IMR-90 (cell line): ENCODE measurements around the gene CRYGN. TPM values are rescaled to one million over a fixed set of nuclear protein-coding genes. Genes with fewer than 3 reads are reported as not detected.

Experiments used
- ATAC-seq: fragments of 200-7000 bp; cut with Tn5 transposase; 2 replicates; pipeline ENCODE4 v1.9.1; 2020; ENCODE audit warnings: low read depth, mild to moderate bottlenecking, moderate library complexity
- BruUV-seq: library from RNA; stranded (reverse); fragments of 400-500 nt; replicated peaks from 2 replicates; lab custom pipeline; 2021; lab: Mats Ljungman, UMichigan
- CTCF ChIA-PET: fragments of 300-600 bp; formaldehyde crosslinking; extraction: SDS; loops from one replicate; lab custom pipeline; 2021; ENCODE audit warnings: antibody characterized with exemption; lab: Yijun Ruan, JAX
- POLR2A ChIA-PET: fragments of 300-600 bp; sonication (Branson Sonifier 250); formaldehyde crosslinking; loops from one replicate; lab custom pipeline; 2022; ENCODE audit warnings: antibody characterized with exemption; ENCODE audit not compliant: unreplicated experiment; lab: Charles Lee
- DNase-seq: peaks from one replicate; pipeline ENCODE4 v3.0.0; 2013
- H2AFZ ChIP-seq: replicated peaks from 2 replicates; pipeline ENCODE3; 2013; ENCODE audit warnings: low read length, mild to moderate bottlenecking; ENCODE audit not compliant: poor library complexity
- H2AK5ac ChIP-seq: 2 replicates; pipeline ENCODE4 v1.6.1; 2013; ENCODE audit warnings: low read depth, low read length, inconsistent platforms
- H2AK9ac ChIP-seq: replicated peaks from 2 replicates; pipeline ENCODE3; 2013; ENCODE audit warnings: mild to moderate bottlenecking, low read depth, low read length, moderate library complexity; ENCODE audit not compliant: poor library complexity
- H2BK120ac ChIP-seq: 2 replicates; pipeline ENCODE4 v1.6.1; 2013; ENCODE audit warnings: low read depth, low read length, inconsistent platforms
- H2BK15ac ChIP-seq: 3 replicates; pipeline ENCODE4 v1.6.1; 2013; ENCODE audit warnings: low read depth, low read length, inconsistent platforms
- H2BK20ac ChIP-seq: 2 replicates; pipeline ENCODE4 v1.6.1; 2013; ENCODE audit warnings: low read depth, mild to moderate bottlenecking, inconsistent platforms, low read length, moderate library complexity
- H2BK5ac ChIP-seq: 2 replicates; pipeline ENCODE4 v1.6.1; 2013; ENCODE audit warnings: mild to moderate bottlenecking, low read depth, low read length, inconsistent platforms; ENCODE audit not compliant: poor library complexity, severe bottlenecking
- H3K14ac ChIP-seq: replicated peaks from 2 replicates; pipeline ENCODE4 v1.6.1; 2013; ENCODE audit warnings: low read depth, low read length, inconsistent platforms
- H3K18ac ChIP-seq: 2 replicates; pipeline ENCODE4 v1.6.1; 2013; ENCODE audit warnings: low read depth, low read length, control low read depth
- H3K23ac ChIP-seq: 2 replicates; pipeline ENCODE4 v1.6.1; 2013; ENCODE audit warnings: low read depth, low read length, inconsistent platforms
- H3K27ac ChIP-seq: 2 replicates; pipeline ENCODE4 v1.5.1; 2013; ENCODE audit warnings: mild to moderate bottlenecking, control low read depth, low read length; ENCODE audit not compliant: insufficient read depth
- H3K27me3 ChIP-seq: 2 replicates; pipeline ENCODE4 v1.6.1; 2013; ENCODE audit warnings: low read length; ENCODE audit not compliant: control insufficient read depth, insufficient read depth
- H3K36me3 ChIP-seq: 2 replicates; pipeline ENCODE4 v1.6.1; 2013; ENCODE audit warnings: low read length, mixed read lengths; ENCODE audit not compliant: control insufficient read depth, insufficient read depth
- H3K4ac ChIP-seq: 2 replicates; pipeline ENCODE4 v1.6.1; 2013; ENCODE audit warnings: low read depth, low read length, inconsistent platforms
- H3K4me1 ChIP-seq: 2 replicates; pipeline ENCODE4 v1.6.1; 2013; ENCODE audit warnings: low read length, mixed read lengths; ENCODE audit not compliant: control insufficient read depth, insufficient read depth
- H3K4me2 ChIP-seq: 2 replicates; pipeline ENCODE4 v1.6.1; 2013; ENCODE audit warnings: low read depth, mild to moderate bottlenecking, control low read depth, low read length, moderate library complexity
- H3K4me3 ChIP-seq: 2 replicates; pipeline ENCODE4 v1.5.1; 2013; ENCODE audit warnings: low read depth, mild to moderate bottlenecking, control low read depth, low read length, moderate library complexity; ENCODE audit not compliant: insufficient read depth
- H3K56ac ChIP-seq: 2 replicates; pipeline ENCODE4 v1.6.1; 2013; ENCODE audit warnings: low read length, inconsistent platforms; ENCODE audit not compliant: insufficient read depth; ENCODE audit errors: extremely low read depth
- H3K79me1 ChIP-seq, 2 experiments: 2 replicates each; pipeline ENCODE4 v1.6.1; 2013; ENCODE audit warnings: low read length in 2 of 2, inconsistent platforms in 1 of 2, low read depth in 1 of 2
- H3K9ac ChIP-seq: 2 replicates; pipeline ENCODE4 v1.6.1; 2013; ENCODE audit warnings: low read depth, low read length, control low read depth
- H3K9me1 ChIP-seq: 2 replicates; pipeline ENCODE4 v1.6.1; 2013; ENCODE audit warnings: low read length, inconsistent platforms; ENCODE audit not compliant: insufficient read depth
- H3K9me3 ChIP-seq: 2 replicates; pipeline ENCODE4 v1.6.1; 2013; ENCODE audit warnings: low read length; ENCODE audit not compliant: control insufficient read depth, insufficient read depth
- H4K20me1 ChIP-seq: 2 replicates; pipeline ENCODE4 v1.6.1; 2013; ENCODE audit warnings: low read length, inconsistent platforms; ENCODE audit not compliant: insufficient read depth
- H4K5ac ChIP-seq: 2 replicates; pipeline ENCODE4 v1.6.1; 2013; ENCODE audit warnings: mild to moderate bottlenecking, low read depth, low read length, control low read depth
- H4K8ac ChIP-seq, 2 experiments: 2 replicates each; pipeline ENCODE4 v1.6.1; 2013; ENCODE audit warnings: low read depth in 2 of 2, low read length in 2 of 2, control low read depth in 1 of 2, inconsistent platforms in 1 of 2
- H4K91ac ChIP-seq: 2 replicates; pipeline ENCODE4 v1.6.1; 2013; ENCODE audit warnings: low read depth, low read length, inconsistent platforms; ENCODE audit not compliant: insufficient read depth
- CHD1 ChIP-seq: IDR thresholded peaks from 2 replicates; pipeline ENCODE4 v1.6.1; 2012; ENCODE audit warnings: low read depth, low read length, improper control_type of control experiment
- FOS ChIP-seq: fragments of 150-350 bp; IDR thresholded peaks from 2 replicates; pipeline ENCODE4 v1.6.1; 2016; ENCODE audit warnings: low read depth, low read length
- MAZ ChIP-seq: IDR thresholded peaks from 2 replicates; pipeline ENCODE4 v1.6.1; 2012; ENCODE audit warnings: low read depth, mild to moderate bottlenecking, low read length, improper control_type of control experiment, moderate library complexity, borderline replicate concordance
- NFE2L2 ChIP-seq: fragments of 150-350 bp; IDR thresholded peaks from 2 replicates; pipeline ENCODE4 v1.6.1; 2016; ENCODE audit warnings: low read depth, mild to moderate bottlenecking, low read length
- RAD21 ChIP-seq: IDR thresholded peaks from 2 replicates; pipeline ENCODE4 v1.6.1; 2012; ENCODE audit warnings: low read length, improper control_type of control experiment
- RCOR1 ChIP-seq: IDR thresholded peaks from 2 replicates; pipeline ENCODE4 v1.6.1; 2012; ENCODE audit warnings: mild to moderate bottlenecking, low read length, improper control_type of control experiment; ENCODE audit not compliant: insufficient replicate concordance
- SMC3 ChIP-seq: fragments of 150-350 bp; IDR thresholded peaks from 2 replicates; pipeline ENCODE4 v1.6.1; 2016; ENCODE audit warnings: low read depth, mild to moderate bottlenecking, antibody characterized with exemption, low read length, moderate library complexity
- WGBS, 2 experiments: methylation state at CpG; one replicate each; pipeline versions ENCODE4 v1.1.5 to v1.1.7; 2013; ENCODE audit warnings: missing lambda C conversion rate in 2 of 2; ENCODE audit not compliant: insufficient read length in 1 of 2; ENCODE audit errors: extremely low coverage in 2 of 2; 5-methylcytosine and 5-hydroxymethylcytosine counted together
- dilution Hi-C: fragments of 300-500 bp; cut with HindIII; formaldehyde crosslinking; loops from one replicate; pipeline ENCODE4 v1.14.3; 2018; ENCODE audit warnings: low sequenced_read_pairs; ENCODE audit not compliant: unreplicated experiment
- in situ Hi-C: fragments of 300-500 bp; cut with MboI; formaldehyde crosslinking; loops from 3 replicates; pipeline ENCODE4 v1.14.3; 2019; ENCODE audit warnings: low sequenced_read_pairs, inconsistent platforms, mixed read lengths
- intact Hi-C: fragments of 100-400 bp; cut with micrococcal nuclease; formaldehyde crosslinking; loops from 2 replicates; pipeline ENCODE4 v1.10.0; 2022
- polyA plus RNA-seq, 3 experiments: library from polyadenylated mRNA; depleted of rRNA; stranded (reverse); fragments of >200 nt; gene quantifications; 2 replicates each; pipeline ENCODE4 v1.2.3, GENCODE V29; 2012; ENCODE audit warnings: low replicate concordance in 1 of 3
- total RNA-seq: library from RNA; depleted of rRNA; stranded (reverse); fragments of >200 nt; gene quantifications from 2 replicates; pipeline ENCODE4 v1.2.3, GENCODE V29; 2012

Gene CRYGN
- total and polyA plus RNA-seq, 2 of the 4 experiments (the other 2 are of a cell fraction), result not detected

- Histone ChIP-seq H3K4me1 (no peaks in the 10 kb centered on the region), H2AK9ac (no peak overlapping the region), H2BK20ac (no peak overlapping the region), H3K9me1 (no peaks in the 10 kb centered on the region), H4K8ac (no peak overlapping the region), H2AK5ac (no peak overlapping the region), H3K27ac (no peak overlapping the region), H4K5ac (no peak overlapping the region), H3K36me3 (no peaks in the 10 kb centered on the region), H3K4me2 (no peak overlapping the region), H3K9me3 (no peaks in the 10 kb centered on the region), H3K4me3 (no peak overlapping the region), H3K23ac (no peak overlapping the region), H3K56ac (no peak overlapping the region), H3K4ac (no peak overlapping the region), H3K27me3 (peaks cover 31% of the 10 kb centered on the region), H2AFZ (no peak overlapping the region), H3K14ac (no peak overlapping the region), H3K18ac (no peak overlapping the region), H2BK120ac (no peak overlapping the region), H2BK5ac (no peak overlapping the region), H3K9ac (no peak overlapping the region), H3K79me1 (no peaks in the 10 kb centered on the region), H4K20me1 (no peaks in the 10 kb centered on the region), H2BK15ac (no peak overlapping the region), H4K91ac (no peak overlapping the region)
- dilution Hi-C loops (no loop called here), intact Hi-C loops (no loop called here), in situ Hi-C loops (no loop called here)
- 100% methylated on average over 1 of the region's 9 CpGs; no CpG with 5 or more reads in 1 of the 2 experiments for WGBS, 2 experiments
- ATAC-seq (no peak), DNase-seq (no peak)
- POLR2A ChIA-PET, result no interaction called here
- CTCF ChIA-PET, result no interaction called here
- TF ChIP-seq NFE2L2 (no peak), FOS (no peak), RCOR1 (no peak), RAD21 (no peak), CHD1 (no peak), MAZ (no peak), SMC3 (no peak)
- BruUV-seq, result no TSS peak
Observed at GRCh38 chr7:151391358-151391730, 48.6 kb downstream of the CRYGN start.
